ENCODE results near the gene MMP27. TPM values are rescaled to one million over a fixed set of nuclear protein-coding genes. Genes with fewer than 3 reads are reported as not detected.

Gene MMP27
- total RNA-seq, 3 donors from 2014 or later (not counting 1 experiment from before 2014, with no cell fraction given), result not detected

GRCh38 chr11:102729849-102730815, 24.6 kb upstream of the MMP27 start:
- no peaks in the 10 kb centered on the region for H3K4me1 Mint-ChIP-seq
- WGBS (ENCODE audit: insufficient coverage), result 79% methylated on average over 9 of the region's 9 CpGs
- H3K27me3 Mint-ChIP-seq (ENCODE audit: low read depth in 2 of 2), result peaks cover 0 to 3% of the 10 kb centered on the region in 2 donors
- H3K27me3 ChIP-seq (ENCODE audit: control insufficient read depth, insufficient read depth, low read length), result peaks cover 4% of the 10 kb centered on the region
- no peak overlapping the region for H3K27ac ChIP-seq (ENCODE audit: low read length)
- intact Hi-C loops (cut with micrococcal nuclease), result no loop called here
- H3K4me1 ChIP-seq (ENCODE audit: control insufficient read depth, insufficient read depth, low read length), result no peaks in the 10 kb centered on the region
- H3K9me3 ChIP-seq (ENCODE audit: control insufficient read depth, insufficient read depth, low read length), result peaks cover 5% of the 10 kb centered on the region
- no peaks in the 10 kb centered on the region for H3K36me3 Mint-ChIP-seq
- no peaks in the 10 kb centered on the region for H3K36me3 ChIP-seq (ENCODE audit: control insufficient read depth, insufficient read depth, low read length)
- no peak overlapping the region for H3K27ac Mint-ChIP-seq
- no peak for DNase-seq
- H3K4me3 ChIP-seq (ENCODE audit: low read length), result no peak overlapping the region
- TF ChIP-seq CTCF (IDR thresholded peaks at IDR 0.05), result no peak
- no peak overlapping the region for H3K4me3 Mint-ChIP-seq
- peaks cover 2 to 3% of the 10 kb centered on the region in 2 donors for H3K9me3 Mint-ChIP-seq
- ATAC-seq, result no peak

- H3K27me3 ChIP-seq (ENCODE audit: control insufficient read depth, insufficient read depth, low read length), result no peaks in the 10 kb centered on the region
- H3K27ac Mint-ChIP-seq, result no peak overlapping the region
- H3K4me1 ChIP-seq (ENCODE audit: control insufficient read depth, insufficient read depth, low read length), result no peaks in the 10 kb centered on the region
- H3K4me3 Mint-ChIP-seq, result no peak overlapping the region
- TF ChIP-seq CTCF (IDR thresholded peaks at IDR 0.05), result no peak
- peaks cover 2 to 3% of the 10 kb centered on the region in 2 donors for H3K9me3 Mint-ChIP-seq
- peaks cover 5% of the 10 kb centered on the region for H3K9me3 ChIP-seq (ENCODE audit: control insufficient read depth, insufficient read depth, low read length)
- H3K36me3 ChIP-seq (ENCODE audit: control insufficient read depth, insufficient read depth, low read length), result no peaks in the 10 kb centered on the region
- H3K27me3 Mint-ChIP-seq (ENCODE audit: low read depth in 2 of 2), result no peaks in the 10 kb centered on the region
- no peaks in the 10 kb centered on the region for H3K4me1 Mint-ChIP-seq
- H3K27ac ChIP-seq (ENCODE audit: low read length), result no peak overlapping the region
- intact Hi-C loops (cut with micrococcal nuclease), result no loop called here
- H3K4me3 ChIP-seq (ENCODE audit: low read length), result no peak overlapping the region
- DNase-seq (no peak), ATAC-seq (peak in 1 of 3 donors; percentile 54)
- no peaks in the 10 kb centered on the region for H3K36me3 Mint-ChIP-seq
- 100% methylated on average over 2 of the region's 2 CpGs for WGBS (ENCODE audit: insufficient coverage)
Measured at GRCh38 chr11:102727890-102728289, 22.3 kb upstream of the MMP27 start.

- Mint-ChIP-seq H3K9me3 (peaks cover 0 to 3% of the 10 kb centered on the region in 2 donors), H3K4me1 (no peaks in the 10 kb centered on the region), H3K4me3 (no peak within 1 kb of the TSS), H3K27ac (no peak within 1 kb of the TSS), H3K27me3 (ENCODE audit: low read depth in 2 of 2) (no peaks in the 10 kb centered on the region), H3K36me3 (no peaks in the 10 kb centered on the region)
- TF ChIP-seq CTCF (IDR thresholded peaks at IDR 0.05), result no peak
- Histone ChIP-seq H3K4me1 (ENCODE audit: control insufficient read depth, insufficient read depth, low read length) (no peaks in the 10 kb centered on the region), H3K4me3 (ENCODE audit: low read length) (no peak within 1 kb of the TSS), H3K9me3 (ENCODE audit: control insufficient read depth, insufficient read depth, low read length) (no peaks in the 10 kb centered on the region), H3K27ac (ENCODE audit: low read length) (no peak within 1 kb of the TSS), H3K36me3 (ENCODE audit: control insufficient read depth, insufficient read depth, low read length) (no peaks in the 10 kb centered on the region), H3K27me3 (ENCODE audit: control insufficient read depth, insufficient read depth, low read length) (peaks cover 2% of the 10 kb centered on the region)
- DNase-seq (no peak), ATAC-seq (no peak)
- WGBS (ENCODE audit: insufficient coverage), result 35% methylated on average over 2 of the region's 2 CpGs
- intact Hi-C loops (cut with micrococcal nuclease), result no loop called here
Measured at GRCh38 chr11:102724904-102725500, 19.4 kb upstream of the MMP27 start, which contains the start of gene MMP8. MMP8 (minus strand) TSS chr11:102724954; CDS start chr11:102724855, 99 bp downstream.
